GM12892 (cell line): ENCODE data around the gene TFF2.

Experiments
- DNase-seq: peaks from one replicate; pipeline ENCODE4 v3.0.0; 2011; ENCODE audit not compliant: insufficient read length
- FAIRE-seq: peaks from 2 replicates; lab custom pipeline; 2011; peaks lifted over from hg19 to GRCh38; lab: Jason Lieb, UNC
- POLR2A ChIP-seq: IDR thresholded peaks from 2 replicates; pipeline ENCODE4 v1.6.1; 2011; ENCODE audit warnings: low read depth, low read length, control low read depth
- POLR2AphosphoS5 ChIP-seq: IDR thresholded peaks from 2 replicates; pipeline ENCODE4 v1.6.1; 2011; ENCODE audit warnings: low read depth, low read length, control low read depth
- TAF1 ChIP-seq: IDR thresholded peaks from 2 replicates; pipeline ENCODE4 v1.6.1; 2011; ENCODE audit warnings: low read depth, mild to moderate bottlenecking, control low read depth, low read length, borderline replicate concordance

Gene TFF2

DNA sequence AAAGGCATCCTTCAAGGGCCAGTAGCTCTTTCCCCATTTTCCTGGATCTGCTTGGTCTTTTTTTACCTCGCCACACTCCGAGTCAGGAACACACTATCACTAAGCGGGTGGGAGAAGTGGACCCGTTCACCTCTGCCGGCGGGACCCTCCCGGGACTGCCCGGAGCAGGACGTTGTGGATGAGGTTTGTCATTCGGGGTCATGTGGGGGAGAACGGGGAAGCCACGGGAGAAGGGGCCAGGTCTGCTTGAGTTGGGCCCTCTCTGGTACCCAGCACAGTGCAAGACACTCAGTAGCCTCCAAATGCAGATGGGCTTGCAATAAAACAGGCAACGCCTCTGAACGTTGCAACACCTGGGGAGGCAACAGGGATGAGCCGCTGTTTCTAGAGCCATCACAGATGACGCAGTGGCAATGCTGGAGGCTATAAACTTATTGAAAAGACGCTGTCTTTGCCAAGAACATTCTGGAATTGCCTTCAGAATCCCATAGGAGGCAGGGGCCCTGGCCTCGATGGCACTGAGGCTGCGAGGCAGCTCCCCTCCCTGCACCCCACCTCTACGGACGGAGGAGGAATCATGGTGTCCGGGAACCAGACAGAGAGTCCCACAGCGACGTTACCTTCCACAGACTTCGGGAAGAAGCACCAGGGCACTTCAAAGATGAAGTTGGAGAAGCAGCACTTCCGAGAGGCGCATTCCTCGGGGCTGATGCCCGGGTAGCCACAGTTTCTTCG lies 3.8 kb downstream of the TFF2 start:
- DNase-seq (no peak), FAIRE-seq (no peak)
- TF ChIP-seq POLR2A, result no peak
- TF ChIP-seq TAF1, result no peak
- TF ChIP-seq POLR2AphosphoS5, result no peak

DNA sequence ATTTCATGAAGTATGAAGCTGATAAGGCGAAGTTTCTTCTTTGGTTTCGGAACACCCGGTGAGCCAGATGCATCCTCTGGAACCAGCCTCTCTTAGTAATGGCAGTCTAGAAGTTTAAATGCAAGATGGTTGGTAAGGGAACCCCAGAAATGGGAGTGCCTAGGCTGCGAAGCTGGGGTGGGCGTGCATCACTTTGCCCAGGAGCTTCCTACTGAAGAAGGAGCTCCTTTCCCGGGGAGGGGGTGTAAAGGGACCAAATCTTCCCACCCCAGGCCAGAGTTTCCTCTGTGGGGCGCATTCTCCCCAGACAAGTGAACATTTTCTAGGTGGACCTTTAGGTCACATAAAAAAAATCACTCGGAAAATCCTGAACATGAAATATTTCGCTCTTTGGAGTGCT lies 4.4 kb downstream of the TFF2 start:
- TF ChIP-seq POLR2A (no peak), POLR2AphosphoS5 (no peak), TAF1 (no peak)
- no peak for DNase-seq
- no peak for FAIRE-seq

DNA sequence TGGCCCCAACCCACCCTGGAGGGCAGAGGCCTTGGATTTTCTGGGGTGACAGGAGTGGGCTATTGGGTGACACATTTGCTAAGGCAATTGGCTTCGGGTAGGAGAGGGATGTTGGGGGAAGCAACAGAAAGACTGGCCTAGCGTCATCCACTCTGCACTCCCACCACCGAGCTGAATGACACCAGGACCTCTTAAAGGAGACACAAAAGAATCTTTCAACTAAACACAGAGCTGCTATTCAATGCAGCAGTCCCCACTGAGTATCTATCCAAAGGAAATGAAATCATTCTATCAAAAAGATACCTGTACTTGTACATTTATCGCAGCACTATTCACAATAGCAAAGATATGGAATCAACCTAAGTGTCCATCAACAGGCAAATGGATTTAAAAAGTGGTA lies 6.2 kb downstream of the TFF2 start:
- TF ChIP-seq TAF1 (no peak), POLR2AphosphoS5 (no peak), POLR2A (no peak)
- no peak for FAIRE-seq

DNA sequence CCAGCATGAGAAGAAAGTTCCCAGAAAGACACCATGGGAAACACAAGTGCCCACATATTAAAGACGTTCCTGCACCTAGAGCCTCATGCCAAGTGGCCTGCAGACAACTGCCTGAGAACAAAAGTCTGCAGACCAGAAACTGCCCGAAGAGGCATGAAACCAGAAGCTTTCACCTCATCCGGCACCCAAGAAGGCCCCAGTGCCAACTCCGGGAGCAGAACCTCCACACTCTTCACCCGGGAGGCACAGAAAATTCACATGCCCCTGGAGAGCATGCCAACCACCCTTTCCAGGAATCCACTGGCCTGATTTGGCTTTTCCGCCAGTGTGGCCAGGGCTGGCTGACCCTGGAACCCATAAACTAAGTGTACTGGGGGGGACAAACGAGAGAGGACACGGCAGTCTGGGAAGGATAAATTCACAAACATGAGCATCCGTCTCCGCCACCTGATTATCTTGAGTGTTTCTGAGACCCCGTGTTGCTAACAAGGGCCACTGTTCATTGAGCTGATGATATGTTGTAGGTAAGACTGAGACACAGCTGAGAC lies 6.8 kb downstream of the TFF2 start:
- no peak for DNase-seq
- no peak for TF ChIP-seq POLR2A
- TF ChIP-seq TAF1, result no peak
- no peak for TF ChIP-seq POLR2AphosphoS5
- FAIRE-seq, result no peak

More for the DNA sequence above, 6.2 kb downstream of the TFF2 start:
- DNase-seq, result no peak

DNA sequence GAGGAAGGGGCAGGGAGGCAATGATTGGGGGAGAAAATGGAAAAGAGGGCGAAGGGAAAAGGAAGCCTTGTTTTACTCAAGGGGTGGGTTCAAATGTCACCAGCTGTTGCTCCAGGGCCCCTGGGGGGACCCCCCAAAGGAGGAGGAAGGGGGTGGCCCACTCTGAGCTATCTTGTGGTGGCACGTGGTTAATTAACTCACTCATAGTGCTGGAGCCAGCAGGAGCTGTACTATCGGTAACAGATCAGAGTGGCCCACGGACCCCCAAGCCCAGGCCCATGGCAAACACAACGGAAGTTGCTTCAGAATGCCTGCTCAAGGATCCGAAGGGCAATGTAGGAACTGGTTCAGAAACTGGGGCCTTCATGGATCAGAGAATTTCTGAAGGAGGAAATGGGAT lies 7.2 kb downstream of the TFF2 start:
- no peak for FAIRE-seq
- no peak for DNase-seq
- TF ChIP-seq POLR2A, result no peak
- TF ChIP-seq POLR2AphosphoS5, result no peak
- no peak for TF ChIP-seq TAF1

DNA sequence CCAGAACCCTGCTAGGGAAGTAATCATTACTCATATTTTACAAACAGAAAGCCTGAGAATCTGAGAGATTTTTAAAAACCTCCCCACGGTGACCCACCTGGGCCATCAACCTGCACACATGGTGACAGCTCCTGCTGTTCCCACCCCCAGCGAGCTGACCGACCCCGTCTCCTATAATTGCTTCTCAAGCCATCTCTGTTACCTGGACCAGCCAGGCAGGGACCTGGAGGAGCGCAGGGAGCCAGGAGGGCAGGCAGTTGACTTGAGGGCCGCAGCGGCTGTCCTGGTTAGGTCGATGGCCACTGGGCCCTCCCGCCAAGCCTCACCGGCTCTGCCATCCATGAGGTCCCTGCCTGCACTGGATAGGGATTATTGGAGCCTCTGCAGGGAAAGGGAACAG lies 7.7 kb downstream of the TFF2 start:
- DNase-seq (no peak), FAIRE-seq (no peak)
- TF ChIP-seq TAF1 (no peak), POLR2AphosphoS5 (no peak)

DNA sequence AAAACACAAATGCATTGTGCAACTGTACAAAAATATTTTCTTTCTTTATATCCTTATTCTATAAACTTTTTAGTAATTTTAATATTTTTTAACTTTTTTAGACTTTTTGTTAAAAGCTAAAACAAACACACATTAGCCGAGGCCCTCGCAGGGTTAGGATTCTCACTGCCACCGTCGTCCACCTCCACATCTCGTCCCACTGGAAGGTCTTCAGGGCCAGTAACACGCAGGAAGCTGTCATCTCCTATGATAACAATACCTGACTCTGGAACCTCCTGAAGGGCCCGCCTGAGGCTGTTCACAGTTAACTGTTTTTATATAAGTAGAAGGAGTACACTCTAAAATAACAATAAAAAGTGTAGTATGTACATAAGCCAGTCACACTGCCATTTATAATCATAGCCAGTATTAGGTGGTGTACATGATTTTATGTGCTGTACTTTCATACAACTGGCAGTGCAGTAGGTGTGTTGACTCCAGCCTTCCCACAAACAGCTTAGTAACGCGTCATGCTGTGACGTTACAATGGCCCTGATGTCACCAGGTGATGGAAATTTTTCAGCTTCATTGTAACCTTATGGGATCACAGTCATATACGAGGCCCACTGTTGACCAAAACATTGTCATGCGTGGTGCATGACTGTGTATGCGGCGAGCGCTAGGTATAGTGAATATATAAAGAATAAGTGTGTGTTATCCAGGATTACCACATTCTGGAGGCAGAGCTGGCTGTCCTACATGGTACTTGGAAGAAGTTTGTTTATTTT lies 8.8 kb downstream of the TFF2 start:
- TF ChIP-seq TAF1 (no peak), POLR2AphosphoS5 (no peak), POLR2A (no peak)
- FAIRE-seq, result no peak
- no peak for DNase-seq

DNA sequence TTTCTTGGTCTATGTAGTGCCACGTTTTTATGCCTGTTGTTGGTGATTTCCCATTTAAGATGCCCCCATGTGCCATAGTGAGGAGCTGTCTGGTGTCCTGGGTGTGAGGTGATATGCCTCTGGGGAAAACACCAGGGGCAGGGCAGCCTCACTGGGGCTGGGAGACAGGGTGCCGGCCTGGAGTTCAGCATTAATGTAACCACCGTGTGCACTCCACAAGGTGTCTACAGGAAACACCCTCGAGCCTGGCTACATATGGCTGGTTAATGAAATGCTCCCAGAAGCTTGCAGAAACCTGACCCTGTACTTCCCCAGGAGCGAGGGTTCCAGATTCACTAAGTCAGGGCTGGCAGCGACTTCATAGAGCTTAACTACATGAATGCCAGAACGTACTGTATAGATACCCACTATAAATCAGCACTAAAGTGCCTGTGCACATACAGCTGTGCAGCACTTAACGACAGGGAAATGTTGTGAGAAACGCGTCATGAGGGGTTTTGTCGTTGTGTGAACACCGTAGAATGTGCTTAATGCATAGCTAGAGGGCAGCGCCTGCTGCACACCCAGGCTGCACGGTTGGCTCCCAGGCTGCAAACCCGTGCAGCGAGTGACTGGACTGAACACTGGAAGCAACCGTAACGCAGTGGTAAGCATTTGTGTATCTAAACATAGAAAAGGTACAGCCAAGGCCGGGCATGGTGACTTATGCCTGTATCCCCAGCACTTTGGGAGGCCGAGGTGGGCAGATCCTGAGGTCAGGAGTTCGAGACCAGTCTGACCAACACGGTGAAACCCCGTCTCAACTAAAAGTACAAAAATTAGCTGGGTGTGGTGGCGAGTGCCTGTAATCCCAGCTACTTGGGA lies 10.4 kb downstream of the TFF2 start:
- FAIRE-seq (peak; percentile 33), DNase-seq (no peak)
- TF ChIP-seq POLR2AphosphoS5, result no peak
- no peak for TF ChIP-seq TAF1
- TF ChIP-seq POLR2A, result no peak

DNA sequence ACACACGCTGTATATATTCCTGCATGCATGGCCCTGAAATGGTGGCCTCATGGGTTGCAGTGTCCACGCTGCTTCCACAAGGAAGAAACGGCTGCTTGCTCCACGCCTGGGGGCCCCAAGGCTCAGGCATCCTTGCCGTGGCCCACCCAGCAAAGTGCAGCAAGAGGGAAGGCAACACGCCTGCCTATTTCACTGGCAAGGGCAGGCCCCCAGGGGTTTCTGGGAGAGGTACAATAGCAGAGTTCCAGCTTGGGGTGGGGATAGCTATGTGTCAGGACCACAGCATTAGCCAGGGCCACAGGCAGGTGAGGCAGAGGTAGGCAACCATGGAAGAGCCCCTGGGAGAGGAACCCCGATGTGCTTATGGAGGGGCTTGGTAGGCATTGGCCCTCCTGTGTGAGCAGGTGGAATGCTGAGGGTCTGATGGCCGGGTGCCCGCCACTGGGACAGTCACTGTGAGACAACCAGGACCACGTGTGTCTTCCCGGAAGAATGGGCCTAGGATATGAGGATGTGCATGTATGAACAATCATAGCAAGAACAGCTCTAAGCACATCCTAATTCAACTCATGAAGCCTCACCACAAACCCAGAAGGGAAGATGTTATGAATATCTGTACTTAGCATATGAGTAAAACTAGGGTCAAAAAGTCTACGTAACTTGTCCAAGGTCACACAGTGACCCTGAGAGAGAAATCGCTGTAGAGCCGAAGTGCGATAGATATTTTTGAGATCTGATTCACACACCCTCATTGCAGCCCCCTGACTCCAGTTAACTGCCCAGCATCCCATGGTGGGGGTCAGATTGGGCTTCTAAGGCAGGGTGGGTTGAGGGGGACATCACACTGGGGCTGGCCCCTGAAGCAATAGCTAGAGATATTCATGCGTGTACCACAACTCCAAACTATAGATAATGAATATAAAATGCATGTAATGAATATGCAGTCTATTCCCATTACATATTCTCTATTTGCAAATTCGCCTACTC lies 11.8 kb downstream of the TFF2 start:
- no peak for TF ChIP-seq TAF1
- no peak for TF ChIP-seq POLR2AphosphoS5
- TF ChIP-seq POLR2A, result no peak
- FAIRE-seq (no peak), DNase-seq (no peak)

DNA sequence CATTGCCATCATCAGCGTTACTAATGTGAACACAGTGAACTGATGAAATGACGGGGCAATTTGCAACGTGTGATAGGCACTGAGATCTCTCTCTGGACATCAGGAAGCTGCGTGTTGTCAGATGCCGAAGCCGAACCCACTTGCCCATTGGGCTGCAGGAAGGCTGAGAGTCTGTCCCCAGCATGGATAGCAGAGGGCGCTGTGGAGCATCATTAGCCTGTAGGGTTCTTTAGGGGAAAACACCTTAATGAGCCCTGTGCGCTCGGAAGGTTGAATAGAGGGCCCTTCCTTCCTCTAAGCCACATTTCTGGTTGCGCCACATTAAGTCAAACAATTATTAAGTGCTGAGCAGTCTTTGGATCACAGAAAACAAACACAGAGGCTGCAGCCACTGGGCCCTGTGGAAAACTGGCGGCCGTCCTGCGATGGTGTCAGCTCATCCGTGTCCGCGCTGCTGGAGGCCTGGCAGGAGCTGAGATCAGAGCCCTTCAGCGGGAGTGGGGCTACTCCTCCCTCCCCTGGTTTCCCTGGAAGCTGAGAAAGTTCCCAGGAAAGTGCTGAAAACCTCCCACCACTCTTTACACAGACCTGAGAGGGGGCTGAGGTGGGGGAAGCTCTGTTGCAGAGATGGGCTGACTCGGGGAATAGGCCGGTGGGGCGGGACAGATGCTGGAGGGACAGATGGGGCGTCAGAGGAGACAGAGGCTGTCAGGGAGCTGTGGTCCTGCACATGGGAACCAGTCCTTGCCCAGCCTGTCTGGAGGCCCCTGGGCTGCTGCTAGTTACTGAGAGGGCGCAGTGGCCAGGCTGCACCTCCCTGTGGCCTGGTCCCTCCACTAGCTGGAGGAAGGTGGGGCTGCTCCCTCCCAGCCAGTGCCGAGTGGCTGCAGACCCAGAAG lies 12.7 kb downstream of the TFF2 start:
- FAIRE-seq, result peak; percentile 75
- DNase-seq, result no peak

More for the DNA sequence above, 12.7 kb downstream of the TFF2 start:
- TF ChIP-seq POLR2A, result no peak
- TF ChIP-seq TAF1, result no peak
